ENCODE results near the gene CXXC5.

Gene CXXC5

GRCh38 chr5:139667001-139667729 lies 19.0 kb downstream of the CXXC5 start:
- DNase-seq: no peak

GRCh38 chr5:139667730-139668063 lies 19.5 kb downstream of the CXXC5 start:
- no peak for DNase-seq

- peak; percentile 74 for DNase-seq
Measured at GRCh38 chr5:139668064-139668880, 20.1 kb downstream of the CXXC5 start.

- no peak for DNase-seq
Measured at GRCh38 chr5:139668924-139669661, 20.9 kb downstream of the CXXC5 start.

- peak; percentile 75 for DNase-seq
Measured at GRCh38 chr5:139669662-139670368, 21.7 kb downstream of the CXXC5 start.

DNA sequence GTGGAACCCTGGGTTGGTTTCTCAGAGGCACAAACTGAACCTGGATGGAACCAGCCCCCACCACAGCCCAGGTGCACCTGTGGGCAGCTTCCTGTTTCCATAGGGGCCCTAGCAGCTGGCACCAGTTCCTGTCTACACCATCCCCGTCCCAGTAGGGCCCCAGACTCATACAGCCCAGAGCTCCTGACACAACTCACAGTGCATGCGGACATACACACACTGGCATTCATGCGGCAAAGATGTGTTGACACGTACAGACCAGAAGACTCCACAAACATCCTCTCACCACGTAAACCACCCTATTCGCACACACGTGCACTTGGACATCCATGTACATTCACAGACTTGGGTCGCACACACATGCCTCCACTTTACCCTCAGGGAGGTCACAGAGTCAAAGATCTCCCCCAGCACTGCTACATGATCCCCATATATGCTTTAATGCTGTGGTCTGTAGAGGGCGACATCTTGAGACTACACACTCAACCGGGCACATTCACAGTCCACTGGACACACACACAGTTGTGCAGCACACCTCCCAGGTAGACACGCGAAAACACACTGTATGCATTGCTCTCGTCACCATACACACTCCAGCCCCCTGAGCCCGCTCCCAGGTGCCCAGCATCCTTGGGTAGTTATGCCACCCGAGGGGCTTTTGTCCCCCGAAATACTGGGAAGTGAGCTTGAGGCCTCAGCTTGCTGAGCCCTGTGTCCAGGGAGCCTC lies 22.4 kb downstream of the CXXC5 start:
- DNase-seq: peak; percentile 65

DNA sequence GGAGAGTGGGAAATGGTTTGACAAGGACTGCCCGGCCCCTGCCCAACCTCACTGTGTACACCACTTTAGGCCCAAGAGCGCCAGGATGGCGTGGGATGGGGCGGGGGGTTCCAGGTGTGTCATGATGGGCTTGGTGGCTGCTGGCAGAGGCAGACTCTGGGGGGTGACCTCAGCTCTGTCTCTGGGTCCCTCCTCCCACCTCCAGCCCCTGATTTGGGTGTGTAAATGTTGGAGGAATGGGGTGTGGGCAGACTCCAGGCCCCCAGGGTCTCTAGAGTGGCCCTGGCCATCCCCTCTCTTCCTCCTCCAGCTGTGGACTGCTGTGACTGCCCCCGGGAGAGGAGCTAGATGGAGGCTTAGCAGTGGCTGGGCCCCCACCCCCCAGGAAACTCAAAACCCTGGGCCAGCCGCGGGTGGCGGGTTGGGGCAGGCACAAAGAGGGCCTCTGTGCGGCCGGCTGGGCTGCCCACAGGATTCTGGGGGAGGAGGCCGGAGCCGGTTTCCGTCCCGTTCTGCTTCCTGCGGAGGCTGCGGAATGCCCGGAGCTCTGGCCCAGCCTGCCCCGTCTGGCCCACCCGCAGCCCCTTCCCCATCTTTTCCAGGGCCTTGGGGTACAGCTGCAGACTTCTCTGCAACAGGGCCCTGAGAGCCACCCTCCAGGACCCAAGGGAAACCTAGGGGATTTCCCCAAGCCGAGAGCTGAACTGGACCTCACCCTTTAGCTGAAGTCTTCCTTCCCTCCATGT lies 23.1 kb downstream of the CXXC5 start:
- DNase-seq: peak; percentile 79

- DNase-seq: no peak
Measured at GRCh38 chr5:139675213-139675612, 27.1 kb downstream of the CXXC5 start.

- no peak for DNase-seq
Measured at GRCh38 chr5:139675825-139676224, 27.7 kb downstream of the CXXC5 start.

- DNase-seq: no peak
Measured at GRCh38 chr5:139676406-139676805, 28.3 kb downstream of the CXXC5 start.

- DNase-seq: peak; percentile 74
Measured at GRCh38 chr5:139676951-139677735, 29.0 kb downstream of the CXXC5 start.

DNA sequence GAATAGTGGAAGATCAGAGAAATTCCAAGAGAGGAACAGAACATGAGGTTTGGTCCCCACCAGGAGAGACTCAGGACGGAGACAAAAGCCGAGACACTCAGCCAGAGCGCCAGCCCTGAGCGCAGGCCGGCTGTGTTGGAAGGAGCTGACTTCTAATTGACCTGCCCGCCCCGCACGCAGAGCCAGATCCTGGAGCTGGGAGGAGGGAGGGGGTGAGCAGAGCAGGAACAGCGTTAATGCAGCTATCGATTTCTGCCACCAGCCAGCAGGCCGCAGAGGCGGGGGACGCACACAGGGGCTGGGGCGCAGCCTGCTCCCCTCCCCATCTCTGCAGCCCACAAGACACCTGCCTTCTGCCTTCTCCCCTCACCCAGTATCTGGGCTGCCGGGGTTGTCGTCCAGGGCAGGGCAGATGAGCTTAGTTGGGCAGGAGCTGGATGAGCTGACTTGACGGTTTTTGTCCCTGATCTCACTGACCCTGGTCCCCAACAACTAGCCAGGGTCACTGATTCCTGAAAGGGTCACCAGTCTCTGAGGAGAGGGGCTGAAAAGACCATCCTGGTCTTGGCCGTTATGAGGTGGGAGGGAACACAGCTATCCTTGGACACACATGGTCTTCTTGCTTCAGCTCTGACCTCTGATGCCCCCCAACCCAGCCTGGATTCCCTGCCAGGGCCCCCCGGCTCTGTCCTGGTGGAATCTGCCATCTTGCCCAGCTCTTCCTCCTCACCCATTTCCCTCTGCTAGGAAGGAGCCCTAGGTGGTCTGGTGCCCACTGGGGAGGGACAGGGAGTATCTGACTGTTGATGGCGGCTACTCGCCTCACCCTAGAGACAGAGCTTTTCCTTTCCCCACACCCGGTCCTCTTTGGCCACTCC lies 29.8 kb downstream of the CXXC5 start:
- DNase-seq: peak; percentile 79

DNA sequence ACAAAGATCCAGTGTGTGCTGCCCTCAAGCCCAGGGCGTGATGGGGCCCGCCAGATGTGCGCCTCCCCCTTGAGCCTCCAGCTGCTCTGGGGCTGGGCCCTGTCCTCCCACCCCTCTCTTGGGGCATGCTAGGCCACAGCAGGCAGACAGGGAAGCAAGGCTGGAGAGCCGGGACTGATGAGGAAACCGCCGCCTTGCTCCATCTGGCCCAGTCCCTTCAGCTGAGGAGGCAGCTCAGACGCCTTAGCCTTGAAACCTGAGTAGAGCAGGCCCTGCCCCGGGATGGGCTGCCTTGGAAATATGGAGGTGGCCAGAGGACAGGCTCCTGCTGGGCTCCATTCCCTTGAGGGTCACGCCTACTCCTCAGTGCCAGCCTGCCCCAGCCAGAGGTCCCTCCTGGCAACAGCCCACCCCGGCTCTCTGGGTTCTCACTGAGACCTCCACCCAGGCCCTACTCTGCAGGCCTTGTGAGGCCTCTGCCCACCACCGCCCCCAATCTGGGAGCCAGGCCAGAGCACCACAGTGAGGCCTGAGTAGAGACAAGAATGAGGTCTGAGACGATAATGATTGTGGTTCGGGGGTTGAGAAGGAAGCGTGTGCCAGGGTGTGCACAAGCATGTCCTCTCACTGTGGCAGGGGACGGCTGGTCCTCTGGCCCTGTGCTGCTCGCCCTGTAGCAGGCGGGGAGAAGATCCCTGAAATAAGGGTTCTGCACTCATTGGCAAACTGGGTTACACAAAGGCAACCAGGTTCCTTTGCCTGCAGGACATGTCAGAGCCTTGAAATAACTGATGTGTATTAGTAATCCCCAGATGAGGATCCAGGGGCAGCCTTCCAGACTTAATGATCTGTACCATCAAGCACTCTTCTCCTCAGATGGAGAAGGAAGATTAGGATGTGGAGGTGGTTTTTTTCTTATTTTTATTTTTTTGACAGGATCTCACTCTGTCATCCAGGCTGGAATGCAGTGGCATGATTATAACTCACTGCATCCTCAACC lies 30.9 kb downstream of the CXXC5 start:
- DNase-seq: peak; percentile 64

DNA sequence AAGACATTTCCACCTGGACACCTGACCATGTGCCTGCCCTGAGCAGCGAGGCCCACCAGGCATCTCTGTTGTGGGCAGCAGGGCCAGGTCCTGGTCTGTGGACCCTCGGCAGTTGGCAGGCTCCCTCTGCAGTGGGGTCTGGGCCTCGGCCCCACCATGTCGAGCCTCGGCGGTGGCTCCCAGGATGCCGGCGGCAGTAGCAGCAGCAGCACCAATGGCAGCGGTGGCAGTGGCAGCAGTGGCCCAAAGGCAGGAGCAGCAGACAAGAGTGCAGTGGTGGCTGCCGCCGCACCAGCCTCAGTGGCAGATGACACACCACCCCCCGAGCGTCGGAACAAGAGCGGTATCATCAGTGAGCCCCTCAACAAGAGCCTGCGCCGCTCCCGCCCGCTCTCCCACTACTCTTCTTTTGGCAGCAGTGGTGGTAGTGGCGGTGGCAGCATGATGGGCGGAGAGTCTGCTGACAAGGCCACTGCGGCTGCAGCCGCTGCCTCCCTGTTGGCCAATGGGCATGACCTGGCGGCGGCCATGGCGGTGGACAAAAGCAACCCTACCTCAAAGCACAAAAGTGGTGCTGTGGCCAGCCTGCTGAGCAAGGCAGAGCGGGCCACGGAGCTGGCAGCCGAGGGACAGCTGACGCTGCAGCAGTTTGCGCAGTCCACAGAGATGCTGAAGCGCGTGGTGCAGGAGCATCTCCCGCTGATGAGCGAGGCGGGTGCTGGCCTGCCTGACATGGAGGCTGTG lies 32.4 kb downstream of the CXXC5 start:
- DNase-seq: no peak

DNA sequence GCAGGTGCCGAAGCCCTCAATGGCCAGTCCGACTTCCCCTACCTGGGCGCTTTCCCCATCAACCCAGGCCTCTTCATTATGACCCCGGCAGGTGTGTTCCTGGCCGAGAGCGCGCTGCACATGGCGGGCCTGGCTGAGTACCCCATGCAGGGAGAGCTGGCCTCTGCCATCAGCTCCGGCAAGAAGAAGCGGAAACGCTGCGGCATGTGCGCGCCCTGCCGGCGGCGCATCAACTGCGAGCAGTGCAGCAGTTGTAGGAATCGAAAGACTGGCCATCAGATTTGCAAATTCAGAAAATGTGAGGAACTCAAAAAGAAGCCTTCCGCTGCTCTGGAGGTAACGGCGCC lies 32.9 kb downstream of the CXXC5 start:
- DNase-seq: no peak

DNA sequence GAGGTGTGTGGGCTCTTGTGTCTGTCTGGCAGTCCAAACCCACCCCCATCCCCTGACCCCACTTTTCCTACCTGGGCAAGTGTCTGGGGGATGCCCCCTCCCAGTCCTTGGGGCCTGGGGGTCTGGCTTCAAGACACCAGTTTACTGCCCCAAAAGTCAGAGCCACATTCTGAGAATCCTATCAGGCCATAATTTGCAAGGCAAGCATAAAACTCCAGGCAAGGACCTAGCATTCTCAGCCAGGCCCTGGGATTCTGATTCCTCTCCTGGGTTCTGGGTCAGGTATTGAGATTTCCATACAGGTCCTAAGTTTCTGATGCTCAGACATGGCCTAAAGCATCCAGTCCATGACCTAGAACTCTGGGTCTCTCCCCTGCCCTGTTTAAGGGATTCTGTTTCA lies 33.3 kb downstream of the CXXC5 start:
- no peak for DNase-seq
